ENCODE measurements around the gene KIF12.

Gene KIF12

GRCh38 chr9:114105236-114105635, 6.1 kb upstream of the KIF12 start:
- no peak for DNase-seq (ENCODE audit: low read depth)

- DNase-seq (ENCODE audit: low read depth) = no peak
These were observed 3.4 kb upstream of the KIF12 start for GRCh38 chr9:114102484-114102883.

GRCh38 chr9:114100536-114100935, 1.4 kb upstream of the KIF12 start:
- DNase-seq (ENCODE audit: low read depth) = no peak

GRCh38 chr9:114099669-114100270, 678 bp upstream of the KIF12 start:
- DNase-seq (ENCODE audit: low read depth) = no peak

GRCh38 chr9:114098021-114098935, 814 bp downstream of the KIF12 start:
- no peak for DNase-seq (ENCODE audit: low read depth)

- no peak for DNase-seq (ENCODE audit: low read depth)
These were observed 1.5 kb downstream of the KIF12 start for GRCh38 chr9:114097613-114098020.

GRCh38 chr9:114096866-114097612, 2.1 kb downstream of the KIF12 start:
- DNase-seq (ENCODE audit: low read depth) = no peak

GRCh38 chr9:114096041-114096511, 3.0 kb downstream of the KIF12 start:
- no peak for DNase-seq (ENCODE audit: low read depth)

GRCh38 chr9:114094971-114095370, 4.1 kb downstream of the KIF12 start:
- no peak for DNase-seq (ENCODE audit: low read depth)

GRCh38 chr9:114093761-114094505, 5.2 kb downstream of the KIF12 start:
- no peak for DNase-seq (ENCODE audit: low read depth)

- DNase-seq (ENCODE audit: low read depth) = no peak
These were observed 6.0 kb downstream of the KIF12 start for GRCh38 chr9:114093031-114093471.

- DNase-seq (ENCODE audit: low read depth) = no peak
These were observed 6.8 kb downstream of the KIF12 start for GRCh38 chr9:114092336-114092735.

GRCh38 chr9:114091711-114092110, 7.4 kb downstream of the KIF12 start:
- DNase-seq (ENCODE audit: low read depth) = no peak

GRCh38 chr9:114090798-114091197, 8.3 kb downstream of the KIF12 start:
- DNase-seq (ENCODE audit: low read depth) = no peak

- DNase-seq (ENCODE audit: low read depth) = no peak
These were observed 9.8 kb downstream of the KIF12 start for GRCh38 chr9:114089206-114089840.

- no peak for DNase-seq (ENCODE audit: low read depth)
These were observed 10.4 kb downstream of the KIF12 start for GRCh38 chr9:114088571-114089170.

GRCh38 chr9:114087721-114088120, 11.4 kb downstream of the KIF12 start:
- no peak for DNase-seq (ENCODE audit: low read depth)

GRCh38 chr9:114086607-114087006, 12.5 kb downstream of the KIF12 start:
- no peak for DNase-seq (ENCODE audit: low read depth)

- DNase-seq (ENCODE audit: low read depth) = no peak
These were observed 13.1 kb downstream of the KIF12 start for GRCh38 chr9:114086009-114086408.

GRCh38 chr9:114085387-114085789, 13.7 kb downstream of the KIF12 start:
- no peak for DNase-seq (ENCODE audit: low read depth)
